Measurements from ENCODE around the gene CWH43.
A peak's percentile ranks its signal among the peaks of the same experiment; 100 is the strongest.
"Not testable (repeated sequence)": the region's sequence is repeated elsewhere in the genome, so short reads cannot be mapped to it uniquely, and the experiment has no call there.

CWH43 gene

GRCh38 chr4:48984005-48984404 is 2.1 kb upstream of the CWH43 start:
- H3K9me3 ChIP-seq (ENCODE audit: control insufficient read depth, low read length); H3K4me1 ChIP-seq (ENCODE audit: control insufficient read depth, insufficient read depth, low read length); H3K9ac ChIP-seq (ENCODE audit: low read length); H3K4me3 ChIP-seq (ENCODE audit: low read length); H3K36me3 ChIP-seq (ENCODE audit: control insufficient read depth, insufficient read depth, low read length): not testable (repeated sequence)
- peaks cover 15% of the 10 kb centered on the region for H3K27me3 ChIP-seq (ENCODE audit: control insufficient read depth, insufficient read depth, low read length)

GRCh38 chr4:48985602-48985975 is 486 bp upstream of the CWH43 start:
- H3K4me1 ChIP-seq (ENCODE audit: control insufficient read depth, insufficient read depth, low read length), result peaks cover 24% of the 10 kb centered on the region
- H3K27me3 ChIP-seq (ENCODE audit: control insufficient read depth, insufficient read depth, low read length), result peaks cover 15% of the 10 kb centered on the region
- no peaks in the 10 kb centered on the region for H3K36me3 ChIP-seq (ENCODE audit: control insufficient read depth, insufficient read depth, low read length)
- no peak overlapping the region for H3K9ac ChIP-seq (ENCODE audit: low read length)
- H3K4me3 ChIP-seq (ENCODE audit: low read length), result peak overlapping the region; percentile 29
- H3K9me3 ChIP-seq (ENCODE audit: control insufficient read depth, low read length), result no peaks in the 10 kb centered on the region

GRCh38 chr4:48986654-48987164 is 634 bp downstream of the CWH43 start:
- Histone ChIP-seq H3K9me3 (ENCODE audit: control insufficient read depth, low read length) (no peaks in the 10 kb centered on the region), H3K4me1 (ENCODE audit: control insufficient read depth, insufficient read depth, low read length) (peaks cover 24% of the 10 kb centered on the region), H3K9ac (ENCODE audit: low read length) (peak overlapping the region; percentile 57), H3K27me3 (ENCODE audit: control insufficient read depth, insufficient read depth, low read length) (peaks cover 15% of the 10 kb centered on the region), H3K4me3 (ENCODE audit: low read length) (peak overlapping the region; percentile 29), H3K36me3 (ENCODE audit: control insufficient read depth, insufficient read depth, low read length) (no peaks in the 10 kb centered on the region)

GRCh38 chr4:48989461-48990203 is 3.6 kb downstream of the CWH43 start:
- no peak overlapping the region for H3K9ac ChIP-seq (ENCODE audit: low read length)
- no peaks in the 10 kb centered on the region for H3K36me3 ChIP-seq (ENCODE audit: control insufficient read depth, insufficient read depth, low read length)
- peaks cover 15% of the 10 kb centered on the region for H3K27me3 ChIP-seq (ENCODE audit: control insufficient read depth, insufficient read depth, low read length)
- no peaks in the 10 kb centered on the region for H3K9me3 ChIP-seq (ENCODE audit: control insufficient read depth, low read length)
- no peak overlapping the region for H3K4me3 ChIP-seq (ENCODE audit: low read length)
- peaks cover 24% of the 10 kb centered on the region for H3K4me1 ChIP-seq (ENCODE audit: control insufficient read depth, insufficient read depth, low read length)

GRCh38 chr4:48991357-48991756 is 5.3 kb downstream of the CWH43 start:
- H3K4me1 ChIP-seq (ENCODE audit: control insufficient read depth, insufficient read depth, low read length), result peaks cover 24% of the 10 kb centered on the region
- H3K36me3 ChIP-seq (ENCODE audit: control insufficient read depth, insufficient read depth, low read length), result no peaks in the 10 kb centered on the region
- H3K9ac ChIP-seq (ENCODE audit: low read length), result no peak overlapping the region
- no peaks in the 10 kb centered on the region for H3K9me3 ChIP-seq (ENCODE audit: control insufficient read depth, low read length)
- H3K4me3 ChIP-seq (ENCODE audit: low read length), result no peak overlapping the region
- H3K27me3 ChIP-seq (ENCODE audit: control insufficient read depth, insufficient read depth, low read length), result peaks cover 11% of the 10 kb centered on the region

- no peaks in the 10 kb centered on the region for H3K36me3 ChIP-seq (ENCODE audit: control insufficient read depth, insufficient read depth, low read length)
- H3K9me3 ChIP-seq (ENCODE audit: control insufficient read depth, low read length), result no peaks in the 10 kb centered on the region
- H3K27me3 ChIP-seq (ENCODE audit: control insufficient read depth, insufficient read depth, low read length), result peaks cover 5% of the 10 kb centered on the region
- no peak overlapping the region for H3K9ac ChIP-seq (ENCODE audit: low read length)
- no peaks in the 10 kb centered on the region for H3K4me1 ChIP-seq (ENCODE audit: control insufficient read depth, insufficient read depth, low read length)
- H3K4me3 ChIP-seq (ENCODE audit: low read length), result no peak overlapping the region
Measured at GRCh38 chr4:48997962-48998361, 11.9 kb downstream of the CWH43 start.

GRCh38 chr4:48998440-48998839 is 12.4 kb downstream of the CWH43 start:
- H3K27me3 ChIP-seq (ENCODE audit: control insufficient read depth, insufficient read depth, low read length), result peaks cover 5% of the 10 kb centered on the region

GRCh38 chr4:49000806-49001205 is 14.7 kb downstream of the CWH43 start:
- no peaks in the 10 kb centered on the region for H3K9me3 ChIP-seq (ENCODE audit: control insufficient read depth, low read length)
- H3K4me1 ChIP-seq (ENCODE audit: control insufficient read depth, insufficient read depth, low read length), result no peaks in the 10 kb centered on the region
- no peak overlapping the region for H3K4me3 ChIP-seq (ENCODE audit: low read length)
- no peaks in the 10 kb centered on the region for H3K36me3 ChIP-seq (ENCODE audit: control insufficient read depth, insufficient read depth, low read length)
- no peak overlapping the region for H3K9ac ChIP-seq (ENCODE audit: low read length)
- no peaks in the 10 kb centered on the region for H3K27me3 ChIP-seq (ENCODE audit: control insufficient read depth, insufficient read depth, low read length)

More at GRCh38 chr4:48998440-48998839, 12.4 kb downstream of the CWH43 start:
- Histone ChIP-seq H3K36me3 (ENCODE audit: control insufficient read depth, insufficient read depth, low read length) (no peaks in the 10 kb centered on the region), H3K4me3 (ENCODE audit: low read length) (no peak overlapping the region), H3K9ac (ENCODE audit: low read length) (no peak overlapping the region), H3K9me3 (ENCODE audit: control insufficient read depth, low read length) (no peaks in the 10 kb centered on the region), H3K4me1 (ENCODE audit: control insufficient read depth, insufficient read depth, low read length) (no peaks in the 10 kb centered on the region)

GRCh38 chr4:49002931-49003330 is 16.9 kb downstream of the CWH43 start:
- H3K9ac ChIP-seq (ENCODE audit: low read length), result no peak overlapping the region
- H3K4me3 ChIP-seq (ENCODE audit: low read length), result no peak overlapping the region
- no peaks in the 10 kb centered on the region for H3K36me3 ChIP-seq (ENCODE audit: control insufficient read depth, insufficient read depth, low read length)
- H3K4me1 ChIP-seq (ENCODE audit: control insufficient read depth, insufficient read depth, low read length), result no peaks in the 10 kb centered on the region
- H3K27me3 ChIP-seq (ENCODE audit: control insufficient read depth, insufficient read depth, low read length), result no peaks in the 10 kb centered on the region
- no peaks in the 10 kb centered on the region for H3K9me3 ChIP-seq (ENCODE audit: control insufficient read depth, low read length)

- no peaks in the 10 kb centered on the region for H3K9me3 ChIP-seq (ENCODE audit: control insufficient read depth, low read length)
- no peaks in the 10 kb centered on the region for H3K27me3 ChIP-seq (ENCODE audit: control insufficient read depth, insufficient read depth, low read length)
- H3K4me3 ChIP-seq (ENCODE audit: low read length), result no peak overlapping the region
- H3K9ac ChIP-seq (ENCODE audit: low read length), result no peak overlapping the region
- no peaks in the 10 kb centered on the region for H3K4me1 ChIP-seq (ENCODE audit: control insufficient read depth, insufficient read depth, low read length)
- H3K36me3 ChIP-seq (ENCODE audit: control insufficient read depth, insufficient read depth, low read length), result no peaks in the 10 kb centered on the region
Measured at GRCh38 chr4:49018718-49019295, 32.7 kb downstream of the CWH43 start.

GRCh38 chr4:49032440-49033161 is 46.5 kb downstream of the CWH43 start:
- Histone ChIP-seq H3K9ac (ENCODE audit: low read length) (no peak overlapping the region), H3K9me3 (ENCODE audit: control insufficient read depth, low read length) (no peaks in the 10 kb centered on the region)

GRCh38 chr4:49036528-49036927 is 50.5 kb downstream of the CWH43 start:
- Histone ChIP-seq H3K27me3 (ENCODE audit: control insufficient read depth, insufficient read depth, low read length) (no peaks in the 10 kb centered on the region), H3K36me3 (ENCODE audit: control insufficient read depth, insufficient read depth, low read length) (no peaks in the 10 kb centered on the region), H3K4me3 (ENCODE audit: low read length) (no peak overlapping the region), H3K9me3 (ENCODE audit: control insufficient read depth, low read length) (no peaks in the 10 kb centered on the region), H3K9ac (ENCODE audit: low read length) (no peak overlapping the region), H3K4me1 (ENCODE audit: control insufficient read depth, insufficient read depth, low read length) (no peaks in the 10 kb centered on the region)

More at GRCh38 chr4:49032440-49033161, 46.5 kb downstream of the CWH43 start:
- Histone ChIP-seq H3K36me3 (ENCODE audit: control insufficient read depth, insufficient read depth, low read length) (no peaks in the 10 kb centered on the region), H3K27me3 (ENCODE audit: control insufficient read depth, insufficient read depth, low read length) (no peaks in the 10 kb centered on the region), H3K4me3 (ENCODE audit: low read length) (no peak overlapping the region), H3K4me1 (ENCODE audit: control insufficient read depth, insufficient read depth, low read length) (no peaks in the 10 kb centered on the region)
